HEK293 (cell line): ENCODE measurements around the gene BCOR.
A peak's percentile ranks its signal among the peaks of the same experiment; 100 is the strongest.

Source experiments
- CTCF ChIA-PET: fragments of 350-600 bp; formaldehyde crosslinking; extraction: SDS; loops from one replicate; lab custom pipeline; 2021; ENCODE audit warnings: antibody characterized with exemption; lab: Yijun Ruan, JAX
- POLR2A ChIA-PET: fragments of 300-600 bp; formaldehyde crosslinking; extraction: SDS; loops from one replicate; lab custom pipeline; 2020; ENCODE audit warnings: antibody characterized with exemption, inconsistent platforms; lab: Yijun Ruan, JAX
- H3K27ac ChIP-seq: fragments of 200-500 bp; sonication (Bioruptor generic); 2 replicates; pipeline ENCODE4 v1.5.1; 2014; ENCODE audit warnings: low read depth, low read length, control low read depth, inconsistent platforms; ENCODE audit errors: extremely low read depth
- H3K36me3 ChIP-seq, 2 experiments: fragments of 200-500 bp in 1 of 2; sonication (Bioruptor generic) in 1 of 2; 1 replicate in 1 of 2; 2 replicates in 1 of 2; pipeline ENCODE4 v1.5.1; 2014 to 2017; ENCODE audit warnings: inconsistent platforms in 2 of 2, low read length in 2 of 2; ENCODE audit not compliant: control insufficient read depth in 2 of 2, insufficient read depth in 1 of 2
- H3K4me1 ChIP-seq: fragments of 200-500 bp; sonication (Bioruptor generic); 2 replicates; pipeline ENCODE4 v1.5.1; 2014; ENCODE audit warnings: mild to moderate bottlenecking, low read length, inconsistent platforms; ENCODE audit not compliant: control insufficient read depth, insufficient read depth
- H3K4me3 ChIP-seq: 2 replicates; pipeline ENCODE4 v1.5.1; 2011; ENCODE audit warnings: low read depth, mild to moderate bottlenecking, control low read depth, low read length, moderate library complexity
- H3K9me3 ChIP-seq: fragments of 200-500 bp; sonication (Bioruptor generic); 2 replicates; pipeline ENCODE4 v1.5.1; 2014; ENCODE audit warnings: low read depth, low read length, inconsistent platforms; ENCODE audit not compliant: control insufficient read depth, insufficient read depth
- BCL11B ChIP-seq: fragments of 450-650 bp; formaldehyde crosslinking; IDR thresholded peaks from 2 replicates; pipeline ENCODE4 v1.5.1; 2016; ENCODE audit warnings: low read depth, missing biosample characterization, missing genetic modification characterization
- HOXA7 ChIP-seq: sonication (generic); formaldehyde crosslinking; IDR thresholded peaks from 2 replicates; pipeline ENCODE4 v1.8.1; 2022; ENCODE audit warnings: missing genetic modification reagents, borderline replicate concordance
- HOXD13 ChIP-seq: sonication (generic); formaldehyde crosslinking; IDR thresholded peaks from 2 replicates; pipeline ENCODE4 v1.8.0; 2022; ENCODE audit warnings: missing genetic modification reagents, borderline replicate concordance
- MEIS1 ChIP-seq: sonication (generic); formaldehyde crosslinking; IDR thresholded peaks from 2 replicates; pipeline ENCODE4 v1.8.1; 2022; ENCODE audit warnings: missing genetic modification reagents, mild to moderate bottlenecking, borderline replicate concordance
- MYNN ChIP-seq: fragments of 450-650 bp; formaldehyde crosslinking; IDR thresholded peaks from 2 replicates; pipeline ENCODE4 v1.5.1; 2016; ENCODE audit warnings: missing biosample characterization, missing genetic modification characterization, borderline replicate concordance
- PRDM1 ChIP-seq: fragments of 450-650 bp; formaldehyde crosslinking; IDR thresholded peaks from 2 replicates; pipeline ENCODE4; 2016; ENCODE audit warnings: missing biosample characterization, missing genetic modification characterization
- ZBTB20 ChIP-seq: fragments of 450-650 bp; formaldehyde crosslinking; IDR thresholded peaks from 2 replicates; pipeline ENCODE4 v1.5.1; 2016; ENCODE audit warnings: missing biosample characterization, missing genetic modification characterization
- ZFP69B ChIP-seq: fragments of 450-650 bp; formaldehyde crosslinking; IDR thresholded peaks from 2 replicates; pipeline ENCODE4 v1.5.1; 2016; ENCODE audit warnings: missing biosample characterization, missing genetic modification characterization
- ZNF114 ChIP-seq: fragments of 450-650 bp; formaldehyde crosslinking; IDR thresholded peaks from 2 replicates; pipeline ENCODE4 v1.5.0; 2017; ENCODE audit warnings: missing biosample characterization, missing genetic modification characterization
- ZNF175 ChIP-seq: fragments of 450-650 bp; formaldehyde crosslinking; IDR thresholded peaks from 2 replicates; pipeline ENCODE4 v1.5.1; 2016; ENCODE audit warnings: missing biosample characterization, missing genetic modification characterization
- ZNF2 ChIP-seq: fragments of 450-650 bp; formaldehyde crosslinking; IDR thresholded peaks from 2 replicates; pipeline ENCODE4 v1.5.1; 2016; ENCODE audit warnings: missing biosample characterization, missing genetic modification characterization
- ZNF280C ChIP-seq: fragments of 450-650 bp; formaldehyde crosslinking; IDR thresholded peaks from 2 replicates; pipeline ENCODE4 v1.5.1; 2016; ENCODE audit warnings: missing biosample characterization, missing genetic modification characterization
- ZNF280D ChIP-seq: fragments of 450-650 bp; formaldehyde crosslinking; IDR thresholded peaks from 2 replicates; pipeline ENCODE4 v1.5.1; 2016; ENCODE audit warnings: missing biosample characterization, missing genetic modification characterization
- ZNF335 ChIP-seq: fragments of 450-650 bp; formaldehyde crosslinking; conservative IDR thresholded peaks from 2 replicates; pipeline ENCODE4 v1.5.1; 2016; ENCODE audit warnings: missing biosample characterization, missing genetic modification characterization
- ZNF341 ChIP-seq: fragments of 450-650 bp; formaldehyde crosslinking; IDR thresholded peaks from 2 replicates; pipeline ENCODE4; 2016; ENCODE audit warnings: low read depth, missing biosample characterization, missing genetic modification characterization
- ZNF449 ChIP-seq: fragments of 450-650 bp; formaldehyde crosslinking; IDR thresholded peaks from 2 replicates; pipeline ENCODE4 v1.5.1; 2017; ENCODE audit warnings: missing biosample characterization, mild to moderate bottlenecking, missing genetic modification characterization, moderate library complexity
- ZNF473 ChIP-seq: fragments of 450-650 bp; formaldehyde crosslinking; IDR thresholded peaks from 2 replicates; pipeline ENCODE4 v1.5.1; 2017; ENCODE audit warnings: missing biosample characterization, missing genetic modification characterization
- ZNF560 ChIP-seq: fragments of 450-650 bp; formaldehyde crosslinking; IDR thresholded peaks from 2 replicates; pipeline ENCODE4 v1.5.1; 2017; ENCODE audit warnings: missing biosample characterization, missing genetic modification characterization, borderline replicate concordance
- ZSCAN23 ChIP-seq: fragments of 450-650 bp; formaldehyde crosslinking; IDR thresholded peaks from 2 replicates; pipeline ENCODE4 v1.5.1; 2016; ENCODE audit warnings: missing biosample characterization, missing genetic modification characterization
- TF ChIP-seq, protein P1 (sequence below): fragments of 450-650 bp; formaldehyde crosslinking; IDR thresholded peaks from 2 replicates; pipeline ENCODE4 v1.5.1; 2016; ENCODE audit warnings: missing biosample characterization, missing genetic modification characterization, low read depth
- TF ChIP-seq, protein P2 (sequence below): fragments of 450-650 bp; formaldehyde crosslinking; IDR thresholded peaks from 2 replicates; pipeline ENCODE4 v1.5.1; 2016; ENCODE audit warnings: missing biosample characterization, missing genetic modification characterization
- TF ChIP-seq, protein P3 (sequence below): fragments of 450-650 bp; formaldehyde crosslinking; IDR thresholded peaks from 2 replicates; pipeline ENCODE4 v1.5.1; 2016; ENCODE audit warnings: missing biosample characterization, missing genetic modification characterization

The BCOR gene

GRCh38 chrX:40068048-40068447 lies 29.7 kb downstream of the BCOR start (continued):
- no peak for TF ChIP-seq MEIS1 (CRISPR knock-in tag)
- TF ChIP-seq ZFP69B (tag by site-specific recombination), result no peak
- no peak for TF ChIP-seq ZNF2 (tag by site-specific recombination)
- no peak for TF ChIP-seq HOXA7 (CRISPR knock-in tag)
- no peak for TF ChIP-seq BCL11B
- TF ChIP-seq, protein P1, sequence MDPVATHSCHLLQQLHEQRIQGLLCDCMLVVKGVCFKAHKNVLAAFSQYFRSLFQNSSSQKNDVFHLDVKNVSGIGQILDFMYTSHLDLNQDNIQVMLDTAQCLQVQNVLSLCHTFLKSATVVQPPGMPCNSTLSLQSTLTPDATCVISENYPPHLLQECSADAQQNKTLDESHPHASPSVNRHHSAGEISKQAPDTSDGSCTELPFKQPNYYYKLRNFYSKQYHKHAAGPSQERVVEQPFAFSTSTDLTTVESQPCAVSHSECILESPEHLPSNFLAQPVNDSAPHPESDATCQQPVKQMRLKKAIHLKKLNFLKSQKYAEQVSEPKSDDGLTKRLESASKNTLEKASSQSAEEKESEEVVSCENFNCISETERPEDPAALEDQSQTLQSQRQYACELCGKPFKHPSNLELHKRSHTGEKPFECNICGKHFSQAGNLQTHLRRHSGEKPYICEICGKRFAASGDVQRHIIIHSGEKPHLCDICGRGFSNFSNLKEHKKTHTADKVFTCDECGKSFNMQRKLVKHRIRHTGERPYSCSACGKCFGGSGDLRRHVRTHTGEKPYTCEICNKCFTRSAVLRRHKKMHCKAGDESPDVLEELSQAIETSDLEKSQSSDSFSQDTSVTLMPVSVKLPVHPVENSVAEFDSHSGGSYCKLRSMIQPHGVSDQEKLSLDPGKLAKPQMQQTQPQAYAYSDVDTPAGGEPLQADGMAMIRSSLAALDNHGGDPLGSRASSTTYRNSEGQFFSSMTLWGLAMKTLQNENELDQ (tag by site-specific recombination), result no peak
- TF ChIP-seq, protein P2, sequence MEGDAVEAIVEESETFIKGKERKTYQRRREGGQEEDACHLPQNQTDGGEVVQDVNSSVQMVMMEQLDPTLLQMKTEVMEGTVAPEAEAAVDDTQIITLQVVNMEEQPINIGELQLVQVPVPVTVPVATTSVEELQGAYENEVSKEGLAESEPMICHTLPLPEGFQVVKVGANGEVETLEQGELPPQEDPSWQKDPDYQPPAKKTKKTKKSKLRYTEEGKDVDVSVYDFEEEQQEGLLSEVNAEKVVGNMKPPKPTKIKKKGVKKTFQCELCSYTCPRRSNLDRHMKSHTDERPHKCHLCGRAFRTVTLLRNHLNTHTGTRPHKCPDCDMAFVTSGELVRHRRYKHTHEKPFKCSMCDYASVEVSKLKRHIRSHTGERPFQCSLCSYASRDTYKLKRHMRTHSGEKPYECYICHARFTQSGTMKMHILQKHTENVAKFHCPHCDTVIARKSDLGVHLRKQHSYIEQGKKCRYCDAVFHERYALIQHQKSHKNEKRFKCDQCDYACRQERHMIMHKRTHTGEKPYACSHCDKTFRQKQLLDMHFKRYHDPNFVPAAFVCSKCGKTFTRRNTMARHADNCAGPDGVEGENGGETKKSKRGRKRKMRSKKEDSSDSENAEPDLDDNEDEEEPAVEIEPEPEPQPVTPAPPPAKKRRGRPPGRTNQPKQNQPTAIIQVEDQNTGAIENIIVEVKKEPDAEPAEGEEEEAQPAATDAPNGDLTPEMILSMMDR (tag by site-specific recombination), result peak; percentile 24; the same call in 1 of the 2 replicates
- TF ChIP-seq ZNF449, result peak; percentile 41
- no peak for TF ChIP-seq ZNF280D (tag by site-specific recombination)
- no peak for TF ChIP-seq ZNF560 (tag by site-specific recombination)
- no peak for TF ChIP-seq ZNF341
- TF ChIP-seq ZSCAN23 (tag by site-specific recombination), result no peak
- no peak for TF ChIP-seq ZNF335
- TF ChIP-seq MYNN (tag by site-specific recombination), result 0 out of 2 replicates have a peak, but pooled peaks have one; percentile 46
- TF ChIP-seq ZNF175, result no peak

- CTCF ChIA-PET, result no interaction called here
- no peaks in the 10 kb centered on the region for H3K4me1 ChIP-seq
- no peak overlapping the region for H3K27ac ChIP-seq
- no peak overlapping the region for H3K4me3 ChIP-seq
- H3K9me3 ChIP-seq, result no peaks in the 10 kb centered on the region
- H3K36me3 ChIP-seq, result peaks cover 21 to 100% of the 10 kb centered on the region in 2 experiments
- TF ChIP-seq ZNF280C (tag by site-specific recombination) (no peak), ZNF341 (no peak), ZNF473 (tag by site-specific recombination) (no peak), ZNF114 (tag by site-specific recombination) (no peak), PRDM1 (0 out of 2 replicates have a peak, but pooled peaks have one; percentile 11), ZBTB20 (tag by site-specific recombination) (no peak), HOXD13 (CRISPR knock-in tag) (no peak)
- TF ChIP-seq, protein P3, sequence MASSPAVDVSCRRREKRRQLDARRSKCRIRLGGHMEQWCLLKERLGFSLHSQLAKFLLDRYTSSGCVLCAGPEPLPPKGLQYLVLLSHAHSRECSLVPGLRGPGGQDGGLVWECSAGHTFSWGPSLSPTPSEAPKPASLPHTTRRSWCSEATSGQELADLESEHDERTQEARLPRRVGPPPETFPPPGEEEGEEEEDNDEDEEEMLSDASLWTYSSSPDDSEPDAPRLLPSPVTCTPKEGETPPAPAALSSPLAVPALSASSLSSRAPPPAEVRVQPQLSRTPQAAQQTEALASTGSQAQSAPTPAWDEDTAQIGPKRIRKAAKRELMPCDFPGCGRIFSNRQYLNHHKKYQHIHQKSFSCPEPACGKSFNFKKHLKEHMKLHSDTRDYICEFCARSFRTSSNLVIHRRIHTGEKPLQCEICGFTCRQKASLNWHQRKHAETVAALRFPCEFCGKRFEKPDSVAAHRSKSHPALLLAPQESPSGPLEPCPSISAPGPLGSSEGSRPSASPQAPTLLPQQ (tag by site-specific recombination), result 0 out of 2 replicates have a peak, but pooled peaks have one; percentile 21
- POLR2A ChIA-PET, result interaction anchor here (0.5 kb wide), 1 partner anchor 289 kb away, joined by 6 read pairs; no protein-coding TSS in a partner anchor
Measured at GRCh38 chrX:40066700-40067099, 31.1 kb downstream of the BCOR start.
